ENCODE data around the gene DNTT. TPM values are rescaled to one million over a fixed set of nuclear protein-coding genes. Genes with fewer than 3 reads are reported as not detected.

DNTT gene
- total and polyA plus RNA-seq, 2 experiments from 2014 or later: not detected

- TF ChIP-seq ZNF331 (CRISPR knock-in tag; IDR thresholded peaks at IDR 0.05; ENCODE audit: low read depth) (no peak), EZH2phosphoT487 (IDR thresholded peaks at IDR 0.05; ENCODE audit: unreplicated experiment) (no peak), REST (IDR thresholded peaks at IDR 0.05; ENCODE audit: unreplicated experiment) (no peak), STAT1 (IDR thresholded peaks at IDR 0.05; ENCODE audit: unreplicated experiment) (no peak), POLR2AphosphoS5 (IDR thresholded peaks at IDR 0.05; ENCODE audit: low read depth) (no peak), ETS1 (IDR thresholded peaks at IDR 0.05) (no peak), ZNF114 (CRISPR knock-in tag; IDR thresholded peaks at IDR 0.05) (no peak)
These were observed 22.7 kb upstream of the DNTT start (continued) for GRCh38 chr10:96281444-96282029.

GRCh38 chr10:96283351-96283750 lies 20.9 kb upstream of the DNTT start:
- Histone ChIP-seq H4K20me1 (replicated peaks; ENCODE audit: insufficient read depth) (no peaks in the 10 kb centered on the region), H3K4me3 (no peak overlapping the region), H3K4me1 (ENCODE audit: insufficient read depth) (no peaks in the 10 kb centered on the region), H3K79me2 (replicated peaks; ENCODE audit: insufficient read depth) (no peaks in the 10 kb centered on the region), H3K36me3 (ENCODE audit: insufficient read depth) (no peaks in the 10 kb centered on the region), H3F3A (replicated peaks; ENCODE audit: low read depth) (no peaks in the 10 kb centered on the region), H3K27me3 (ENCODE audit: insufficient read depth) (no peaks in the 10 kb centered on the region), H3K4me2 (no peak overlapping the region), H2AFZ (peak overlapping the region; percentile 72; the same call in 1 of the 2 replicates), H3K9me2 (ENCODE audit: insufficient read depth) (peaks cover 5% of the 10 kb centered on the region), H3K27ac (ENCODE audit: low read depth) (no peak overlapping the region)
- ATAC-seq: no peak
- no peaks in the 10 kb centered on the region for H3K36me3 Mint-ChIP-seq (ENCODE audit: low read depth)
- DNase-seq (ENCODE audit: low spot score): no peak
- no peak overlapping the region for H3K4me3 Mint-ChIP-seq
- H3K27ac Mint-ChIP-seq: no peak overlapping the region
- H3K4me1 Mint-ChIP-seq: peaks cover 17% of the 10 kb centered on the region; the same call in 2 of the 3 replicates
- no peaks in the 10 kb centered on the region for H3K27me3 Mint-ChIP-seq (ENCODE audit: insufficient read depth, low read depth, poor library complexity)
- no peaks in the 10 kb centered on the region for H3K9me3 Mint-ChIP-seq
- TF ChIP-seq REST (IDR thresholded peaks at IDR 0.05; ENCODE audit: unreplicated experiment): no peak
- no peak for TF ChIP-seq ZNF462 (CRISPR knock-in tag; IDR thresholded peaks at IDR 0.05)
- TF ChIP-seq ETS1 (IDR thresholded peaks at IDR 0.05): no peak

Data from GM23338 (cell line).